ENCODE data around the gene GAP43. TPM values are rescaled to one million over a fixed set of nuclear protein-coding genes. Genes with fewer than 3 reads are reported as not detected.

GAP43 gene
- total and polyA plus RNA-seq, 4 donors: 0.06 to 0.60 (median 0.19) TPM

DNA sequence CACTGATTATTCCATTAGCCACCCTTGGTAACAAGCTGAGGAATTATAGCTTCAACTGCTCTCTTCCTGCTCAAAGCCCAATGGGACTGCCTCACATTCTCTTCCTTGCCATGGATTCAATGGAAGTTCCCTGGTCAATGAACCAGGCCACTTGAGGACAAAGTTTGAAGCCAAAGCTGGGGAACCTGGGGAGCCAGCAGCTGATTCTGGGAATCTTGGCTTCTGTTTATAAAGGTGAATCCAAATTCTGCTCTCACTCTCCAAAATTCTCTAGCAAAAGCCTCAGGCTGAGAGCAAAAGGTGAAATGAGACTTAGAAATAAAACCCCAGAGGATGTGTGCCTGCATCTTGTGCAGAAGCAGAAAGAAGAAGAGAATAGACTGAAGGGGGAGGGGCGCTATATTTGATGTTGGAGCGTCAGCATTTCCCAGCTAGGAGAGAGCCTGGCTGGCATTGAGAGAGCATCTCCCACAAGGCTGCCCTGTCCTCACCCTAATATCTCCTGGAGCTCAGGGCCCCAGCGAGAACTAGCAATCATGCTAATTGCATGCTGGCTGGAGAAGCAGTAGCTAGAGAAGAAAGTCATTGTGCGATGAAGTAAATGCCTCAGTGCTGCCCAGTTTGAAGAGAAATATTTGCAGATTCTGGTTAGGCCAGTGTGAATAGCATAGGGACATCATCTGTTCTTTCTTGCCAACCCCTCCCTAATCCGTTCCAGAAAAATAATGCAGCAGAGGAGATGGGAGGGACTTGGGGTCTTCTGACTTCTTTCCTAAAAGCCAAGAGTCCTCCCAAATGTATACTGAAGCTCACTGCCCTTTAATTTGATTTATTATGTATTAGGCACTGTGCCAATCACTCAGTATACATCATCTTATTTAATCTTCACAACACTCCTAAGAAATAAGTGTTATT lies 34.9 kb upstream of the GAP43 start:
- H3K27me3 ChIP-seq (ENCODE audit: control insufficient read depth in 3 of 3, insufficient read depth in 3 of 3, low read length in 2 of 3): no peaks in the 10 kb centered on the region
- ATAC-seq (ENCODE audit: insufficient read depth, low FRiP score): no peak
- TF ChIP-seq, protein P1, sequence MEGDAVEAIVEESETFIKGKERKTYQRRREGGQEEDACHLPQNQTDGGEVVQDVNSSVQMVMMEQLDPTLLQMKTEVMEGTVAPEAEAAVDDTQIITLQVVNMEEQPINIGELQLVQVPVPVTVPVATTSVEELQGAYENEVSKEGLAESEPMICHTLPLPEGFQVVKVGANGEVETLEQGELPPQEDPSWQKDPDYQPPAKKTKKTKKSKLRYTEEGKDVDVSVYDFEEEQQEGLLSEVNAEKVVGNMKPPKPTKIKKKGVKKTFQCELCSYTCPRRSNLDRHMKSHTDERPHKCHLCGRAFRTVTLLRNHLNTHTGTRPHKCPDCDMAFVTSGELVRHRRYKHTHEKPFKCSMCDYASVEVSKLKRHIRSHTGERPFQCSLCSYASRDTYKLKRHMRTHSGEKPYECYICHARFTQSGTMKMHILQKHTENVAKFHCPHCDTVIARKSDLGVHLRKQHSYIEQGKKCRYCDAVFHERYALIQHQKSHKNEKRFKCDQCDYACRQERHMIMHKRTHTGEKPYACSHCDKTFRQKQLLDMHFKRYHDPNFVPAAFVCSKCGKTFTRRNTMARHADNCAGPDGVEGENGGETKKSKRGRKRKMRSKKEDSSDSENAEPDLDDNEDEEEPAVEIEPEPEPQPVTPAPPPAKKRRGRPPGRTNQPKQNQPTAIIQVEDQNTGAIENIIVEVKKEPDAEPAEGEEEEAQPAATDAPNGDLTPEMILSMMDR (IDR thresholded peaks at IDR 0.05; ENCODE audit: control extremely low read depth, extremely low read depth): no peak
- peak in 2 of 3 donors; percentile 9 to 17 for DNase-seq
- peaks cover 0 to 2% (median 0%) of the 10 kb centered on the region in 4 donors for H3K9me3 ChIP-seq (ENCODE audit: control insufficient read depth in 4 of 4, insufficient read depth in 3 of 4, low read length in 3 of 4)
- no peak overlapping the region for H3K4me3 ChIP-seq
- no peaks in the 10 kb centered on the region for H3K36me3 ChIP-seq (ENCODE audit: control insufficient read depth in 4 of 4, insufficient read depth in 4 of 4, low read length in 4 of 4)
- H3K9ac ChIP-seq (ENCODE audit: insufficient read depth in 1 of 2, low read length in 2 of 2): no peak overlapping the region
- peaks cover 0 to 11% (median 0%) of the 10 kb centered on the region in 5 donors for H3K4me1 ChIP-seq (ENCODE audit: control insufficient read depth in 5 of 5, insufficient read depth in 5 of 5, low read length in 5 of 5)
- H3K27ac ChIP-seq (ENCODE audit: low read depth in 1 of 2, low read length in 1 of 2): no peak overlapping the region
- 82 to 87% methylated on average over 5 of the region's 5 CpGs for WGBS, 2 donors

DNA sequence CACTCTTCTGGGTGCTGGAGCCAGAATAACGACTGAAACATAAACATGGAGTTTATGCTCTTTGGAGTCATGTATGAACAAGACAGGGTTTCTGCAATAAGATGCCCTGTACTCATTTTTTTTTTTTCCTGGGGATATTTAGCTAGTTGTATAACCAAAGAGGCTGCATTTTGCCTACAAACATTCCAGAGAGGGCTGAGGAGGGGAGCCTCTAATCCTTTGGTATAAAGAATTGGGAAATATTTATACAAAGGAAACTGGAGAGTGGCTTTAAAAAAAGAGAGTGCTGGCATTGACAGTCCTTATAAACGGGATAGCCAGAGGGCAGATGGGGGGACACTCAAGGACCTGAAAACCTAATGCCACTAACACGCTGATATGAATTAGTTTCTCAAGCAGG lies 32.4 kb upstream of the GAP43 start:
- H3K27ac ChIP-seq (ENCODE audit: low read depth in 1 of 2, low read length in 1 of 2): no peak overlapping the region
- no peak overlapping the region for H3K9ac ChIP-seq (ENCODE audit: insufficient read depth in 1 of 2, low read length in 2 of 2)
- no peak overlapping the region for H3K4me3 ChIP-seq
- ATAC-seq (ENCODE audit: insufficient read depth, low FRiP score): no peak
- 61 to 79% methylated on average over 3 of the region's 3 CpGs for WGBS, 2 donors
- TF ChIP-seq, protein P1 (IDR thresholded peaks at IDR 0.05; ENCODE audit: control extremely low read depth, extremely low read depth): no peak
- no peaks in the 10 kb centered on the region for H3K27me3 ChIP-seq (ENCODE audit: control insufficient read depth in 3 of 3, insufficient read depth in 3 of 3, low read length in 2 of 3)
- no peak for DNase-seq
- H3K36me3 ChIP-seq (ENCODE audit: control insufficient read depth in 4 of 4, insufficient read depth in 4 of 4, low read length in 4 of 4): no peaks in the 10 kb centered on the region
- H3K9me3 ChIP-seq (ENCODE audit: control insufficient read depth in 4 of 4, insufficient read depth in 3 of 4, low read length in 3 of 4): peaks cover 0 to 10% (median 6%) of the 10 kb centered on the region in 4 donors
- H3K4me1 ChIP-seq (ENCODE audit: control insufficient read depth in 5 of 5, insufficient read depth in 5 of 5, low read length in 5 of 5): peaks cover 0 to 11% (median 0%) of the 10 kb centered on the region in 5 donors

DNA sequence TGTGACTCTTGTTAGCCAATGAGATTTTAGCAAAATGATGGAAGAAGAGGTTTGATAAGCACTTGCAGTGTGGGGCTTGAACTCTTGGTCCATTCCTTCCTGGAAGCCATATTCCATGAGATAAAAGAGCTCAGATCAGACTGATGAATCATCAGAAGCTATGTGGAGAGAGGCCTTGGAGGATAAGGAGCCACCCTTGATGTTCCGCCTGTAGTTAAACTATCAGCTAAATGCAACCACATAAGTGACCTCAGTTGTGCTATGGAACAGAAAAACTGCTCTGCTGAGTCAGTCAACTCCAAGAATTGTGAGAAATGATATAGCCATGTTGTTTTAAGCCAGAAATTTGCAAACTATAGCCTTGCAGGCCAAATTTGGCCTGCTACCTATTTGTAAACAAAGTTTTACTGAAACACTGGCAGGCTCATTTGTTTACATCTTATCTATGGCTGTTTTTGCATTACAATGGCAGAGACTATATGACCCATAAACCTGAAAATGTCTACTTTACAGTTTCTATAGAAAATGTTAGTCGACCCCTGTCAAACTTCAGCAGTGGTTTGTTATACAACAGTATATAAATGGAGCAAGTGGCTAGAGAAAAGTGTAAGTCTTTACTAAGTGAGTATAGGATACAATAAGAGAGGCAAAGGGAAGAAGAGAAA lies 27.6 kb upstream of the GAP43 start:
- H3K9ac ChIP-seq (ENCODE audit: insufficient read depth in 1 of 2, low read length in 2 of 2): no peak overlapping the region
- no peak overlapping the region for H3K27ac ChIP-seq (ENCODE audit: low read depth in 1 of 2, low read length in 1 of 2)
- no peaks in the 10 kb centered on the region for H3K4me1 ChIP-seq (ENCODE audit: control insufficient read depth in 5 of 5, insufficient read depth in 5 of 5, low read length in 5 of 5)
- no peaks in the 10 kb centered on the region for H3K36me3 ChIP-seq (ENCODE audit: control insufficient read depth in 4 of 4, insufficient read depth in 4 of 4, low read length in 4 of 4)
- TF ChIP-seq, protein P1 (IDR thresholded peaks at IDR 0.05; ENCODE audit: control extremely low read depth, extremely low read depth): no peak
- no peaks in the 10 kb centered on the region for H3K27me3 ChIP-seq (ENCODE audit: control insufficient read depth in 3 of 3, insufficient read depth in 3 of 3, low read length in 2 of 3)
- 96% methylated on average over 2 of the region's 2 CpGs for WGBS, 2 donors
- no peak overlapping the region for H3K4me3 ChIP-seq
- ATAC-seq (ENCODE audit: insufficient read depth, low FRiP score) (no peak), DNase-seq (peak in 2 of 3 donors; percentile 53 to 58)
- peaks cover 0 to 10% (median 6%) of the 10 kb centered on the region in 4 donors for H3K9me3 ChIP-seq (ENCODE audit: control insufficient read depth in 4 of 4, insufficient read depth in 3 of 4, low read length in 3 of 4)
